Trophoblast cell (in vitro differentiated cells and primary cell): ENCODE measurements around the gene SP7.

Experiments
- DNase-seq, 2 donors: peaks; one replicate each; pipeline ENCODE4 v3.0.0-alpha.2; 2016
- H2AFZ ChIP-seq: 2 replicates; pipeline ENCODE4 v1.6.1; 2013; ENCODE audit warnings: low read length, moderate library complexity, mild to moderate bottlenecking; ENCODE audit not compliant: insufficient read depth, poor library complexity
- H2AK5ac ChIP-seq: 2 replicates; pipeline ENCODE4 v1.6.1; 2013; ENCODE audit warnings: mild to moderate bottlenecking, low read length
- H2BK120ac ChIP-seq: 2 replicates; pipeline ENCODE4 v1.6.1; 2013; ENCODE audit warnings: low read length, mild to moderate bottlenecking, moderate library complexity; ENCODE audit not compliant: insufficient read depth, poor library complexity
- H2BK12ac ChIP-seq: 2 replicates; pipeline ENCODE4 v1.6.1; 2013; ENCODE audit warnings: mild to moderate bottlenecking, low read length, moderate library complexity
- H2BK5ac ChIP-seq: 2 replicates; pipeline ENCODE4 v1.6.1; 2013; ENCODE audit warnings: low read length, low read depth, moderate library complexity, mild to moderate bottlenecking; ENCODE audit not compliant: poor library complexity
- H3K14ac ChIP-seq: 2 replicates; pipeline ENCODE4 v1.6.1; 2013; ENCODE audit warnings: mild to moderate bottlenecking, low read length
- H3K18ac ChIP-seq: 2 replicates; pipeline ENCODE4 v1.6.1; 2013; ENCODE audit warnings: mild to moderate bottlenecking, low read length
- H3K23ac ChIP-seq: 2 replicates; pipeline ENCODE4 v1.6.1; 2013; ENCODE audit warnings: low read length
- H3K27ac ChIP-seq: 2 replicates; pipeline ENCODE4 v1.5.1; 2013; ENCODE audit warnings: low read depth, mild to moderate bottlenecking, inconsistent platforms, low read length, moderate library complexity
- H3K27me3 ChIP-seq: 2 replicates; pipeline ENCODE4 v1.6.1; 2013; ENCODE audit warnings: inconsistent platforms, mild to moderate bottlenecking, low read length, moderate library complexity; ENCODE audit not compliant: insufficient read depth
- H3K36me3 ChIP-seq, 2 experiments: 1 replicate in 1 of 2; 2 replicates in 1 of 2; pipeline ENCODE4 v1.6.1; 2013; ENCODE audit warnings: low read length in 2 of 2, mild to moderate bottlenecking in 2 of 2, moderate library complexity in 1 of 2; ENCODE audit not compliant: insufficient read depth in 2 of 2, control insufficient read depth in 1 of 2
- H3K4ac ChIP-seq: 2 replicates; pipeline ENCODE4 v1.6.1; 2013; ENCODE audit warnings: low read depth, mild to moderate bottlenecking, low read length, moderate library complexity
- H3K4me1 ChIP-seq, 2 experiments: 1 replicate in 1 of 2; 2 replicates in 1 of 2; pipeline ENCODE4 v1.6.1; 2013; ENCODE audit warnings: low read length in 2 of 2, mild to moderate bottlenecking in 2 of 2, moderate library complexity in 1 of 2; ENCODE audit not compliant: insufficient read depth in 2 of 2, control insufficient read depth in 1 of 2
- H3K4me2 ChIP-seq: 2 replicates; pipeline ENCODE4 v1.6.1; 2013; ENCODE audit warnings: inconsistent platforms, mild to moderate bottlenecking, low read length, moderate library complexity
- H3K4me3 ChIP-seq: 2 replicates; pipeline ENCODE4 v1.5.1; 2013; ENCODE audit warnings: mild to moderate bottlenecking, low read depth, low read length, inconsistent platforms
- H3K79me1 ChIP-seq: one replicate; pipeline ENCODE4 v1.6.1; 2013; ENCODE audit warnings: low read length
- H3K79me2 ChIP-seq: 2 replicates; pipeline ENCODE4 v1.6.1; 2013; ENCODE audit warnings: low read length, mild to moderate bottlenecking; ENCODE audit not compliant: control insufficient read depth, insufficient read depth, poor library complexity
- H3K9ac ChIP-seq: 2 replicates; pipeline ENCODE4 v1.6.1; 2013; ENCODE audit warnings: mild to moderate bottlenecking, low read length
- H3K9me3 ChIP-seq: 2 replicates; pipeline ENCODE4 v1.6.1; 2013; ENCODE audit warnings: low read depth, mild to moderate bottlenecking, control low read depth, inconsistent platforms, low read length; ENCODE audit not compliant: insufficient read depth
- H4K12ac ChIP-seq: 2 replicates; pipeline ENCODE4 v1.6.1; 2013; ENCODE audit warnings: low read depth, mild to moderate bottlenecking, low read length, moderate library complexity
- H4K8ac ChIP-seq: 2 replicates; pipeline ENCODE4 v1.6.1; 2013; ENCODE audit warnings: low read depth, mild to moderate bottlenecking, low read length, moderate library complexity
- H4K91ac ChIP-seq: one replicate; pipeline ENCODE4 v1.6.1; 2013; ENCODE audit warnings: low read depth, mild to moderate bottlenecking, low read length, moderate library complexity
- WGBS: extraction: QIAGEN DNeasy Blood & Tissue Kit; methylation state at CpG from one replicate; pipeline ENCODE4 v1.1.7; 2013; ENCODE audit warnings: missing lambda C conversion rate; ENCODE audit not compliant: insufficient read length, insufficient coverage; ENCODE audit errors: extremely low coverage; 5-methylcytosine and 5-hydroxymethylcytosine counted together

SP7 gene

DNA sequence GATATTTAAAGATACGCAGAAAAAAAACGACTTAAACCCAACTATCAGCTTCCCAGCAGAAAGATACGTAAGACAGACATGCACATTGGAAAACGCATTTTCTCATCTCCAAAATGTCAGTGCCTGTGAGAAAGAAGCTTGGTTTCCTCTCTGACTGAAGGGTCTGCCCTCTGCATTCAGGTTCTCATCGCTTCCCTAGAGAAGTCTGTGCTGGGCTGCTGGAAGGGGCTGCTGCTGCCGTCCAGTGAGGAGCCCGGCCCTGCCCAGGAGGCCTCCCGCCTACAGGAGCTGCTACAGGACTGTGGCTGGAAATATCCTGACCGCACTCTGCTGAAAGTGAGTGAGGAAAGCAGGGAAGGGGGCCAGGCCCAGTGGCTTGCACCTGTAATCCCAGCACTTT, 45.5 kb downstream of the SP7 start:
- Histone ChIP-seq H3K14ac (no peak overlapping the region), H3K4me1 (peaks cover 2% of the 10 kb centered on the region in 2 experiments), H3K79me1 (peaks cover 3% of the 10 kb centered on the region), H3K27me3 (no peaks in the 10 kb centered on the region), H2BK120ac (no peak overlapping the region), H3K4ac (no peak overlapping the region), H3K36me3 (peaks cover 54 to 62% of the 10 kb centered on the region in 2 experiments), H3K18ac (no peak overlapping the region), H4K12ac (no peak overlapping the region), H2AFZ (no peak overlapping the region), H3K4me3 (no peak overlapping the region), H2AK5ac (no peak overlapping the region), H2BK12ac (no peak overlapping the region), H3K4me2 (no peak overlapping the region), H3K27ac (no peak overlapping the region), H4K91ac (no peak overlapping the region), H2BK5ac (no peak overlapping the region), H3K23ac (no peak overlapping the region), H3K9ac (no peak overlapping the region), H3K9me3 (no peaks in the 10 kb centered on the region), H4K8ac (no peak overlapping the region), H3K79me2 (peaks cover 3% of the 10 kb centered on the region)
- WGBS = no CpG with 5 or more reads among the region's 9 CpGs
- no peak for DNase-seq

GRCh38 chr12:53289891-53290290, 46.3 kb downstream of the SP7 start:
- H3K4me3 ChIP-seq = no peak overlapping the region
- H4K12ac ChIP-seq = no peak overlapping the region
- H2BK120ac ChIP-seq = no peak overlapping the region
- no peak overlapping the region for H4K8ac ChIP-seq
- no peak overlapping the region for H3K4me2 ChIP-seq
- no peak overlapping the region for H2BK12ac ChIP-seq
- H3K9me3 ChIP-seq = no peaks in the 10 kb centered on the region
- peaks cover under 1% of the 10 kb centered on the region in 2 experiments for H3K4me1 ChIP-seq
- H3K27ac ChIP-seq = no peak overlapping the region
- DNase-seq = no peak
- no peak overlapping the region for H2AFZ ChIP-seq
- H3K79me1 ChIP-seq = no peaks in the 10 kb centered on the region
- peaks cover 56 to 66% of the 10 kb centered on the region in 2 experiments for H3K36me3 ChIP-seq
- H3K27me3 ChIP-seq = no peaks in the 10 kb centered on the region
- H3K4ac ChIP-seq = no peak overlapping the region
- no peak overlapping the region for H2BK5ac ChIP-seq
- H3K9ac ChIP-seq = no peak overlapping the region
- no peaks in the 10 kb centered on the region for H3K79me2 ChIP-seq
- H3K18ac ChIP-seq = no peak overlapping the region
- no CpG with 5 or more reads among the region's 4 CpGs for WGBS
- H3K23ac ChIP-seq = no peak overlapping the region
- no peak overlapping the region for H3K14ac ChIP-seq
- no peak overlapping the region for H2AK5ac ChIP-seq
- H4K91ac ChIP-seq = no peak overlapping the region

- Histone ChIP-seq H3K36me3 (peaks cover 63 to 75% of the 10 kb centered on the region in 2 experiments), H3K9me3 (no peaks in the 10 kb centered on the region), H4K8ac (no peak overlapping the region), H3K79me1 (no peaks in the 10 kb centered on the region), H2BK12ac (no peak overlapping the region), H3K18ac (no peak overlapping the region), H2AK5ac (no peak overlapping the region), H2AFZ (no peak overlapping the region), H3K9ac (no peak overlapping the region), H3K27ac (no peak overlapping the region), H3K14ac (no peak overlapping the region), H3K79me2 (no peaks in the 10 kb centered on the region), H3K4ac (no peak overlapping the region), H4K91ac (no peak overlapping the region), H3K4me2 (no peak overlapping the region), H3K4me3 (no peak overlapping the region), H3K23ac (no peak overlapping the region), H4K12ac (no peak overlapping the region), H3K27me3 (no peaks in the 10 kb centered on the region), H3K4me1 (no peaks in the 10 kb centered on the region), H2BK5ac (no peak overlapping the region), H2BK120ac (no peak overlapping the region)
- no CpG with 5 or more reads among the region's 6 CpGs for WGBS
- no peak for DNase-seq
These were observed 47.8 kb downstream of the SP7 start for GRCh38 chr12:53288322-53288721.

- no peak overlapping the region for H2AFZ ChIP-seq
- H3K18ac ChIP-seq = no peak overlapping the region
- H3K4me3 ChIP-seq = no peak overlapping the region
- DNase-seq = peak; percentile 56 to 81
- H4K8ac ChIP-seq = no peak overlapping the region
- H3K9ac ChIP-seq = no peak overlapping the region
- H3K79me1 ChIP-seq = no peaks in the 10 kb centered on the region
- no peak overlapping the region for H3K4me2 ChIP-seq
- H3K36me3 ChIP-seq = peaks cover 67 to 75% of the 10 kb centered on the region in 2 experiments
- H2AK5ac ChIP-seq = no peak overlapping the region
- H2BK5ac ChIP-seq = no peak overlapping the region
- H3K4me1 ChIP-seq = no peaks in the 10 kb centered on the region
- no peak overlapping the region for H3K14ac ChIP-seq
- H2BK12ac ChIP-seq = no peak overlapping the region
- WGBS = no CpG with 5 or more reads among the region's 11 CpGs
- H3K23ac ChIP-seq = no peak overlapping the region
- no peak overlapping the region for H4K91ac ChIP-seq
- H4K12ac ChIP-seq = no peak overlapping the region
- no peaks in the 10 kb centered on the region for H3K79me2 ChIP-seq
- no peak overlapping the region for H3K4ac ChIP-seq
- H3K27me3 ChIP-seq = no peaks in the 10 kb centered on the region
- no peak overlapping the region for H2BK120ac ChIP-seq
- no peaks in the 10 kb centered on the region for H3K9me3 ChIP-seq
- no peak overlapping the region for H3K27ac ChIP-seq
These were observed 48.4 kb downstream of the SP7 start for GRCh38 chr12:53287741-53288216.
